GM19324 (cell line): Measurements from ENCODE around the gene KCNQ1.
"Not testable (repeated sequence)": the region's sequence is repeated elsewhere in the genome, so short reads cannot be mapped to it uniquely, and the experiment has no call there.

Experiments used
- ATAC-seq: cut with Tn5 transposase; IDR thresholded peaks from one replicate; pipeline ENCODE4 v1.9.1; 2021; ENCODE audit warnings: mild to moderate bottlenecking, moderate library complexity; ENCODE audit not compliant: unreplicated experiment, low FRiP score

Gene KCNQ1

DNA sequence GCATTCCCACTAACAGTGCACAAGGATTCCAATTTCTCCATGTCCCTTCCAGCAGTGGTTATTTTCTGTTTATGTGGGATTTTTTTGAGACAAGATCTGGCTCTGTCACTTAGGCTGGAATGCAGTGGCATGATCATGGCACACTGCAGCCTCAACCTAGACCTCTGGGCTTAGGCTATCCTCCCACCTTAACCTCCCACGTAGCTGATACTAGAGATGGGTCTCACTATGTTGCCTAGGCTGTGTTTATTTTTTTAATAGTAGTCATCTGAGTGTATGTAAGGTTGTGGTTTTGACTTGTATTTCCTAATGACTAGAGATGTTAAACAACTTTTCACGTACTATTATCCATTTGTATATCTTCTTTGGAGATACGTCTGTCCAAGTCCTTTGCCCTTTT, 180.4 kb downstream of the KCNQ1 start:
- no peak for ATAC-seq

- ATAC-seq, result no peak
These were observed 185.9 kb downstream of the KCNQ1 start for GRCh38 chr11:2630679-2631078.

GRCh38 chr11:2631161-2631560, 186.4 kb downstream of the KCNQ1 start:
- ATAC-seq, result no peak

- not testable (repeated sequence) for ATAC-seq
These were observed 195.0 kb downstream of the KCNQ1 start for GRCh38 chr11:2639763-2640162.

- no peak for ATAC-seq
These were observed 196.8 kb downstream of the KCNQ1 start for GRCh38 chr11:2641623-2642022.

DNA sequence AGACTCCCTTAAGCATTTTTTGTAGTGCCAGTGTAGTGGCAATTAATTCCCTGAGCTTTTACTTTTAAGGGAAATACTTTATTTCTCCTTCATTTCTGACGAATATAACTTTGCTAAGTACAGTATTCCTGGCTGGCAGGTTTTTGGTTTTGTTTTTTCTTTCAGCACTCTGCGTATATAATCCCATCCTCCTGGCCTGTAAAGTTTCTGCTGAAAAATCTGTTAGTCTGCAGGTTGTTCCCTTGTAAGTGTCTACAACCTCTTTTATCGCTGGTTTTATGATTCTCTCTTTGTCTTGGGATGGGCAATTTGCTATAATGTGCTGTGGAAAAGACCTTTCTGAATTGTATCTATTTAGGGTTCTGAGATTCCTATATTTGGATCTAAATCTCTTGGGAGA, 198.9 kb downstream of the KCNQ1 start:
- ATAC-seq, result no peak

- ATAC-seq, result no peak
These were observed 200.3 kb downstream of the KCNQ1 start for GRCh38 chr11:2644844-2645778.

DNA sequence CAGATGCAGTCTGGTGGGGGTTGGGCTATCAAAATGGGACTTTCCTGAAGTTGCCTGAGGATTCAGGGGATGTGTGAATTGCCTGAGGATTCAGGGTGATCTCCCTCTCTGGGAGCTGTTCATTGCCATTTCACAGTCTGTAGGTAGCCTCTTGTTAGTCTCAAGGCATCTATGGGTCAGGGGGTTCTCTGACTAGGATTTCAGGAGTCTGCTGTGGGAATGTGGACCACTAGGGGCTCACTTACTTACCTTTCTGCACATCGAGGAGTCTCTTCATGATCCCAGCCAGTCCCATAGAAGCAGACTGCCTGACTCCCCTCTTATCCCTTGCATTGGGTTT, 200.9 kb downstream of the KCNQ1 start:
- ATAC-seq, result no peak

- no peak for ATAC-seq
These were observed 202.4 kb downstream of the KCNQ1 start for GRCh38 chr11:2647167-2647566.

DNA sequence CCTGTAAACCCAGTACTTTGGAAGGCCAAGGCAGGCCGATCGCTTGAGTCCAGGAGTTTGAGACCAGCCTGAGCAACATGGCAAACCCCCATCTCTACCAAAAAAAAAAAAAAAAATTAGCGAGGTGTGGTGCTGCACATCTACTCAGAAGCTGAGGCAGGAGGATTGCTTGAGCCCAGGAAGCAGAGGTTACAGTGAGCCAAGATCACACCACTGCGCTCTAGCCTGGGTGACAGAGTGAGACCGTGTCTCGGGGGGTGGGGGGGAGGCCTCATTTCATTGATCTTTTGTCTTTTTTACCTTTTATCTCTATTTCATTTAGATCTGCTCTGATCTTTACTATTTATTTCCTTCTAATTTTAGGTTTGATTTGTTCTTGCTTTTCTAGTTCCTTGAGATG, 203.1 kb downstream of the KCNQ1 start:
- no peak for ATAC-seq

DNA sequence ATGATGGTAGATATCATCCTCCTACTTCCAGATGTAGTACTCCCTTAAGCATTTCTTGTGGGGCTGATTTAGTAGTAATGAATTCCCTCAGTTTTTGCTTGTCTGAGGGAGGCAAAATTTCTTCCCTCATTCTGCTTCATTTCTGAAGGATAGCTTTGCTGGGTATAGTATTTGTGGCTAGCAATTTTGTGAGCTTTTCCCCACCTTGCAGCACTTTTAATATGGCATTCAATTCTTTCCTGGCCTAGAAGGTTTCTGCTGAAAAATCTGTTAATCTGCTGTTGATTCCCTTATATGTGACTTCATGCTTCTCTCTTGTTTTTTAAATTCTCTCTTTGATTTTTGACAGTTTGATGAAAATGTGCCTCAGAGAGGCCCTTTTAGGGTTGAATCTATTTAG, 204.6 kb downstream of the KCNQ1 start:
- ATAC-seq, result no peak

DNA sequence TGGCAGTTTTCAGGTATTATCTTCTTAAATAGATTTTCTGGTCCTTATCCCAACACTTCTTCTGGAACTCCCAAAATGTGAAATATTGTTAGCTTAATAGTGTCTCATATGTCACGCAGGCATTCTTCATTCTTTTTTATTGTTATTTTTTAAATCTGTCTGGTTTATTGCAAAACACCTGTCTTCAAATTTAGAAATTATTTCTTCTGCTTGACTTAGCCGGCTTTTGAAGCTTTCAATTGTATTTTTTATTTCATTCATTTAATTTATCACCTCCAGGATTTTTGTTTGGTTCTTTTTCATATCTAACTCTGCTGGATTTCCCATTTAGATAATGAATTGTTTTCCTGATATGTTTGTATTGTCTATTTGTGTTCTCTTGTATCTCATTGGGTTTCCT, 205.0 kb downstream of the KCNQ1 start:
- no peak for ATAC-seq

DNA sequence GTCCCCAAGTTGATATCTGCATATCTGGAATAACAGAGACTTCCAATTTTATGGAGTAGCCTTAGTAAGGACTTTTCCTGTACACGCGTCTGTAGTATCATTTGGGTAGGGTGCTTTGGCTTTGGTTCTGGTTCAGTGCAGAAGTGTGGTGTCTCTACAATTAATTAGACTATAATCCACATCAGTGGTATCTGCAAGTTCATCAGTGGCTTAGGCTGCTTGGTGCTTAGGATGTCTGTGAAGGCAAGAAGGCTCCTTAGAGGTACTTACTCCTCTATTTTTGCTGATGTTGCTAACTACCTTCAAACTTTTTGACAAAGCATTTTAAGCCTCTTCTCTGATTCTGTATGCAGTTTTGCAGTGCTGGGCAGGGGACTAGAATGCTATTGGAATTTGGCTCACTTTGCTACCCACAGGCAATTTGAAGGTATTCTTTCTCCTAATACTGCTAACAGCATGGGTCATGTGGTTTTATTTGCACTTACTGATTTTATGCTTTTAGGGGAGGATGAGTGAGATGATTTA, 205.6 kb downstream of the KCNQ1 start:
- no peak for ATAC-seq

DNA sequence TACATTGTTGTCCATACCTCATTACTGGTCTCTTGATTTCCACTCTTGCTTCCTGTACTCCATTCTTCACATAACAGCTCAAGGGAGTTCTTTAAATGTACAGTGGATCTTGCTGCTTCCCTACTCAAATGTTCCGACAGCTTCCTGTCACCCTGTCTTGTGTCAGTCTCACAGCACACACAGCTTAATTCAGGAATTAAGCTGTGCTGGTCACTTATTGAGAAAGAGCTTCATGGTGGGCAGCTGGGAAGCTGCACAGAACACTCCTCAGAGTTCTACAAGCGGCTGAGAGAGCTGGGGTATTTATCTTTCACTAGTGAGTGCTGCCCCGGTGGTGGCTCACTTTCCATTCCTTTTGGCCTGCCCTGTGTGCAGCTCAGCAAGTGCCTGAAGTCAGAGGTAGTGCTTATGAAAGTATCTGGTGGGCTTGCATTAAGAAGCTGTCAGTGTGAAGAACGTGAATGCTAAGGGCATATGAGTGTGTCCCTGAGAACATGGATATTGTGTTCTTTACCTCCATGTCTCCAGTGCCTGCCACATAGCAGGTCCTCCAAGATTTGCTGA, 206.3 kb downstream of the KCNQ1 start:
- no peak for ATAC-seq

DNA sequence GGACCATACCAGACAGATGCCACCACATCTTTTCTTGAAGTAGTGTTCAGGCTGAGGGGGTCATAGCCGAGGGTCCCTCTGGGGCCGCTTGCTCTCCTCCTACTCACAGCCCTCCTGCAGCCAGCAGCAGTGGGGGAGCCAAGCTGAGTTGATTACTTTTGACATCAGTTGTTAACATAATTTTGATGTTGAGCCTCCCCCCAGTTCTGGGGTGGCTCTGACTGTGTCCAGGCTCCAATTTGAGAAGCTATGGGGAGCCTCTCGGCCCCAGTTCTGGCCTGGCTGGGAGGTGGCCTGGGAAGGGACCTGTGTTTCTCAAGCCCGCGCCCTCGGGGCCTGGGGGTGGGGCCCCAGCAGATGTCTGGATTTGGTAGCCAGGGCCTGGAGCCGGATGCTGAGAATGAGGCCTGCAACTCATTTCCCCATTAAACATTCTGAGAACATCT, 207.0 kb downstream of the KCNQ1 start:
- no peak for ATAC-seq

GRCh38 chr11:2652333-2653197, 207.8 kb downstream of the KCNQ1 start:
- no peak for ATAC-seq

- ATAC-seq, result no peak
These were observed 208.4 kb downstream of the KCNQ1 start for GRCh38 chr11:2653198-2653551.

DNA sequence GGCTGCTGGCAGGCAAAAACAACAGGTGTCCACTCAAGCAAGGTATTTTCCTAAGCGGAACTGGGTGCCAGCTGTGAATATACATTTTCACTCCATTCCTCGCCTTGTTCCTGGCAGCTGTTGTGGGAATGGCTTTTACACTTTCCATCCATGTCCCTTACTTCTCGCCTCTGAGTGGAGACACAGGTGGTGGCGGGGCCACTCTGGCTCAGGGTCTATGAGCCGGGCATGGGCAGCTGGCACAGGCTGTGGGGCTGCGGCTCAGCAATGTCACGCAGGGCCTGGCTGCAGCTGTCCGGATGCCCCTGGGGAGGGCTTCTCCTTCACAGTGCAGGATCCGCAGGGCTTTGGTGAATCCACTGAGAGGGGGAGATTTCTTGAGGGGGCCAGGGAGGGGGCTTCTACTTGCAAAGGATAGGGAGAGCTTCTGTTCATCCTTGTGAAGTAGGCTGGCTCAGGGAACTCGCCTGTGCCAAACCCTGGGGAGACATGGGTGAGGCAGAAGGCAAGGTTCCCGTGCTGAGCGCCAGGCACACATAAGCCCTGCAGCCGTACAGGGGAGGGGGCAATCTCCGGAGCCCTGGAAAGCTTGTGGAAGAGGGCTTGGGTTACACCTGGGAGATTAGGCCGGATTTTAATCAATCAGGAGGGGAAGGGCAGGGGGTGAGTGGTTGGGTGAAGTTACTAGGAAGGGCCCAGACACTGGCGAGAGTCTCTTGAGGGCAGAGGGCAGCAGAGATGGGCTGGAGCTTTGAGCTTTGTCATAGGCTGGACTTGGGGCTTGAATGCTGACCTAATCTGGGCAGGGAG, 209.3 kb downstream of the KCNQ1 start:
- ATAC-seq, result no peak

- no peak for ATAC-seq
These were observed 210.4 kb downstream of the KCNQ1 start for GRCh38 chr11:2655016-2655719.
